ENCODE results near the gene PDGFA. TPM values are rescaled to one million over a fixed set of nuclear protein-coding genes. Genes with fewer than 3 reads are reported as not detected.

PDGFA gene
- total RNA-seq, 2 donors from 2014 or later = 10.0 to 16.0 TPM

GRCh38 chr7:474605-475424 lies 44.8 kb downstream of the PDGFA start:
- no peaks in the 10 kb centered on the region for H3K4me1 Mint-ChIP-seq (ENCODE audit: low read depth)
- H3K36me3 Mint-ChIP-seq (ENCODE audit: insufficient read depth in 2 of 2) = peaks cover 0 to 5% of the 10 kb centered on the region in 2 donors
- no peaks in the 10 kb centered on the region for H3K27me3 Mint-ChIP-seq (ENCODE audit: low read depth)
- no peak overlapping the region for H3K27ac Mint-ChIP-seq
- H3K4me3 Mint-ChIP-seq = no peak overlapping the region
- no peak for DNase-seq
- ATAC-seq (replicated peaks in 1 of 2) = no peak
- no peaks in the 10 kb centered on the region for H3K9me3 Mint-ChIP-seq

GRCh38 chr7:473870-474604 lies 45.6 kb downstream of the PDGFA start:
- no peak for ATAC-seq (replicated peaks in 1 of 2)
- Mint-ChIP-seq H3K4me3 (no peak overlapping the region), H3K27ac (no peak overlapping the region), H3K9me3 (no peaks in the 10 kb centered on the region), H3K4me1 (ENCODE audit: low read depth) (peaks cover 2% of the 10 kb centered on the region), H3K36me3 (ENCODE audit: insufficient read depth in 2 of 2) (peaks cover 0 to 5% of the 10 kb centered on the region in 2 donors), H3K27me3 (ENCODE audit: low read depth) (no peaks in the 10 kb centered on the region)
- DNase-seq = no peak

GRCh38 chr7:473211-473734 lies 46.4 kb downstream of the PDGFA start:
- H3K36me3 Mint-ChIP-seq (ENCODE audit: insufficient read depth in 2 of 2) = peaks cover under 1 to 7% of the 10 kb centered on the region in 2 donors
- no peak for ATAC-seq (replicated peaks in 1 of 2)
- no peak overlapping the region for H3K4me3 Mint-ChIP-seq
- H3K9me3 Mint-ChIP-seq = peaks cover 4% of the 10 kb centered on the region in 2 donors
- H3K4me1 Mint-ChIP-seq (ENCODE audit: low read depth) = peaks cover 8% of the 10 kb centered on the region
- H3K27ac Mint-ChIP-seq = no peak overlapping the region
- H3K27me3 Mint-ChIP-seq (ENCODE audit: low read depth) = no peaks in the 10 kb centered on the region
- DNase-seq = no peak

GRCh38 chr7:472640-472957 lies 47.0 kb downstream of the PDGFA start:
- Mint-ChIP-seq H3K27ac (no peak overlapping the region), H3K36me3 (ENCODE audit: insufficient read depth in 2 of 2) (peaks cover 4 to 7% of the 10 kb centered on the region in 2 donors), H3K9me3 (peaks cover 11% of the 10 kb centered on the region in 2 donors), H3K27me3 (ENCODE audit: low read depth) (no peaks in the 10 kb centered on the region), H3K4me3 (no peak overlapping the region), H3K4me1 (ENCODE audit: low read depth) (peaks cover 8% of the 10 kb centered on the region)
- ATAC-seq (replicated peaks in 1 of 2) = no peak
- DNase-seq = no peak

- peak; percentile 46 to 61 for ATAC-seq (replicated peaks in 1 of 2)
- no peak for DNase-seq
- peaks cover 4 to 7% of the 10 kb centered on the region in 2 donors for H3K36me3 Mint-ChIP-seq (ENCODE audit: insufficient read depth in 2 of 2)
These were observed 47.6 kb downstream of the PDGFA start for GRCh38 chr7:471866-472639.

GRCh38 chr7:471191-471865 lies 48.3 kb downstream of the PDGFA start:
- H3K36me3 Mint-ChIP-seq (ENCODE audit: insufficient read depth in 2 of 2) = peaks cover 4 to 7% of the 10 kb centered on the region in 2 donors
- peaks cover 8% of the 10 kb centered on the region for H3K4me1 Mint-ChIP-seq (ENCODE audit: low read depth)
- no peak overlapping the region for H3K4me3 Mint-ChIP-seq
- H3K27ac Mint-ChIP-seq = no peak overlapping the region
- no peak for ATAC-seq (replicated peaks in 1 of 2)
- H3K27me3 Mint-ChIP-seq (ENCODE audit: low read depth) = no peaks in the 10 kb centered on the region
- DNase-seq = no peak
- H3K9me3 Mint-ChIP-seq = peaks cover 16 to 17% of the 10 kb centered on the region in 2 donors

More at GRCh38 chr7:471866-472639, 47.6 kb downstream of the PDGFA start:
- Mint-ChIP-seq H3K4me3 (no peak overlapping the region), H3K27me3 (ENCODE audit: low read depth) (no peaks in the 10 kb centered on the region), H3K9me3 (peaks cover 16% of the 10 kb centered on the region in 2 donors), H3K27ac (no peak overlapping the region), H3K4me1 (ENCODE audit: low read depth) (peaks cover 8% of the 10 kb centered on the region)

GRCh38 chr7:469563-469961 lies 50.1 kb downstream of the PDGFA start:
- Mint-ChIP-seq H3K36me3 (ENCODE audit: insufficient read depth in 2 of 2) (peaks cover 4 to 7% of the 10 kb centered on the region in 2 donors), H3K4me1 (ENCODE audit: low read depth) (peaks cover 8% of the 10 kb centered on the region), H3K27me3 (ENCODE audit: low read depth) (no peaks in the 10 kb centered on the region)

GRCh38 chr7:468681-469562 lies 50.7 kb downstream of the PDGFA start:
- Mint-ChIP-seq H3K27me3 (ENCODE audit: low read depth) (no peaks in the 10 kb centered on the region), H3K4me3 (no peak overlapping the region), H3K4me1 (ENCODE audit: low read depth) (peaks cover 8% of the 10 kb centered on the region), H3K36me3 (ENCODE audit: insufficient read depth in 2 of 2) (peaks cover 4 to 6% of the 10 kb centered on the region in 2 donors), H3K9me3 (peaks cover 16 to 17% of the 10 kb centered on the region in 2 donors), H3K27ac (peak overlapping the region; percentile 37)
- DNase-seq (peak in 1 of 2 donors; percentile 28), ATAC-seq (replicated peaks in 1 of 2) (peak; percentile 71 to 74)

More at GRCh38 chr7:469563-469961, 50.1 kb downstream of the PDGFA start:
- Mint-ChIP-seq H3K4me3 (no peak overlapping the region), H3K9me3 (peaks cover 16 to 17% of the 10 kb centered on the region in 2 donors), H3K27ac (no peak overlapping the region)
- ATAC-seq (replicated peaks in 1 of 2) = no peak
- DNase-seq = no peak

GRCh38 chr7:467856-468545 lies 51.6 kb downstream of the PDGFA start:
- H3K4me3 Mint-ChIP-seq = no peak overlapping the region
- H3K4me1 Mint-ChIP-seq (ENCODE audit: low read depth) = peaks cover 8% of the 10 kb centered on the region
- ATAC-seq (replicated peaks in 1 of 2) = no peak
- no peak for DNase-seq
- H3K27me3 Mint-ChIP-seq (ENCODE audit: low read depth) = no peaks in the 10 kb centered on the region
- H3K9me3 Mint-ChIP-seq = peaks cover 16 to 17% of the 10 kb centered on the region in 2 donors
- H3K27ac Mint-ChIP-seq = no peak overlapping the region
- H3K36me3 Mint-ChIP-seq (ENCODE audit: insufficient read depth in 2 of 2) = peaks cover 2 to 4% of the 10 kb centered on the region in 2 donors

- DNase-seq (no peak), ATAC-seq (replicated peaks in 1 of 2) (no peak)
- H3K4me1 Mint-ChIP-seq (ENCODE audit: low read depth) = peaks cover 8% of the 10 kb centered on the region
- H3K9me3 Mint-ChIP-seq = peaks cover 16 to 17% of the 10 kb centered on the region in 2 donors
- peaks cover 2 to 4% of the 10 kb centered on the region in 2 donors for H3K36me3 Mint-ChIP-seq (ENCODE audit: insufficient read depth in 2 of 2)
- H3K27ac Mint-ChIP-seq = no peak overlapping the region
- no peak overlapping the region for H3K4me3 Mint-ChIP-seq
- H3K27me3 Mint-ChIP-seq (ENCODE audit: low read depth) = no peaks in the 10 kb centered on the region
These were observed 52.2 kb downstream of the PDGFA start for GRCh38 chr7:467393-467828.

- ATAC-seq (replicated peaks in 1 of 2) (no peak), DNase-seq (no peak)
- H3K27ac Mint-ChIP-seq = no peak overlapping the region
- H3K36me3 Mint-ChIP-seq (ENCODE audit: insufficient read depth in 2 of 2) = peaks cover 2 to 4% of the 10 kb centered on the region in 2 donors
- H3K9me3 Mint-ChIP-seq = peaks cover 16 to 17% of the 10 kb centered on the region in 2 donors
- H3K27me3 Mint-ChIP-seq (ENCODE audit: low read depth) = no peaks in the 10 kb centered on the region
- H3K4me3 Mint-ChIP-seq = no peak overlapping the region
- H3K4me1 Mint-ChIP-seq (ENCODE audit: low read depth) = peaks cover 8% of the 10 kb centered on the region
These were observed 53.0 kb downstream of the PDGFA start for GRCh38 chr7:466465-467191.

All from activated T-cell treated with anti-CD3 and anti-CD28 coated beads, Interleukin-2, amount 50 U/mL, for 72 hours (primary cell).